HG03103 (cell line): ENCODE measurements around the gene TMEM132D.

ENCODE experiments used
- ATAC-seq: cut with Tn5 transposase; IDR thresholded peaks from one replicate; pipeline ENCODE4 v1.9.1; 2021; ENCODE audit warnings: low read depth; ENCODE audit not compliant: unreplicated experiment

Gene TMEM132D

GRCh38 chr12:129486931-129487330, 416.9 kb downstream of the TMEM132D start:
- ATAC-seq = no peak

- ATAC-seq = no peak
Measured at GRCh38 chr12:129483111-129483893, 420.5 kb downstream of the TMEM132D start.

- no peak for ATAC-seq
Measured at GRCh38 chr12:129481921-129482320, 421.9 kb downstream of the TMEM132D start.

GRCh38 chr12:129470196-129470595, 433.6 kb downstream of the TMEM132D start:
- no peak for ATAC-seq

GRCh38 chr12:129467726-129468125, 436.1 kb downstream of the TMEM132D start:
- no peak for ATAC-seq

- ATAC-seq = no peak
Measured at GRCh38 chr12:129467289-129467688, 436.5 kb downstream of the TMEM132D start.

- ATAC-seq = no peak
Measured at GRCh38 chr12:129466499-129466898, 437.3 kb downstream of the TMEM132D start.

GRCh38 chr12:129459886-129460285, 443.9 kb downstream of the TMEM132D start:
- ATAC-seq = no peak

- ATAC-seq = no peak
Measured at GRCh38 chr12:129446696-129447095, 457.1 kb downstream of the TMEM132D start.

- ATAC-seq = no peak
Measured at GRCh38 chr12:129440278-129440677, 463.5 kb downstream of the TMEM132D start.

GRCh38 chr12:129434790-129435189, 469.0 kb downstream of the TMEM132D start:
- no peak for ATAC-seq

GRCh38 chr12:129428240-129428936, 475.4 kb downstream of the TMEM132D start:
- no peak for ATAC-seq

GRCh38 chr12:129423041-129423580, 480.7 kb downstream of the TMEM132D start:
- no peak for ATAC-seq

GRCh38 chr12:129413295-129413694, 490.5 kb downstream of the TMEM132D start:
- no peak for ATAC-seq

- ATAC-seq = no peak
Measured at GRCh38 chr12:129409281-129409680, 494.5 kb downstream of the TMEM132D start.

- no peak for ATAC-seq
Measured at GRCh38 chr12:129404556-129404955, 499.3 kb downstream of the TMEM132D start.

- no peak for ATAC-seq
Measured at GRCh38 chr12:129401572-129401971, 502.3 kb downstream of the TMEM132D start.

- no peak for ATAC-seq
Measured at GRCh38 chr12:129394177-129394825, 509.5 kb downstream of the TMEM132D start.

GRCh38 chr12:129393357-129393937, 510.4 kb downstream of the TMEM132D start:
- ATAC-seq = no peak

GRCh38 chr12:129385637-129385990, 518.2 kb downstream of the TMEM132D start:
- no peak for ATAC-seq

- no peak for ATAC-seq
Measured at GRCh38 chr12:129383956-129384355, 519.9 kb downstream of the TMEM132D start.
